ENCODE measurements around the gene MAD2L2. TPM values are rescaled to one million over a fixed set of nuclear protein-coding genes. Genes with fewer than 3 reads are reported as not detected.

Gene MAD2L2
- total RNA-seq, 1 experiment from 2014 or later = 93.8 TPM

- CTCF ChIA-PET = interaction anchor here (1.8 to 3.3 kb wide), 2 partner anchors 9 kb away, joined by 5 to 23 read pairs; partner anchors contain the start of gene FBXO6
- intact Hi-C loops (cut with micrococcal nuclease) = no loop called here
- peak; percentile 76 for TF ChIP-seq ZFX (IDR thresholded peaks at IDR 0.05)
- no peak for TF ChIP-seq EZH2 (IDR thresholded peaks at IDR 0.05)
- H3K79me2 ChIP-seq (ENCODE audit: insufficient read depth, low read length) = peaks cover 16% of the 10 kb centered on the region; the same call in 1 of the 2 replicates
- peak overlapping the region; percentile 72 for H3K9ac ChIP-seq (ENCODE audit: low read length)
- peak overlapping the region; percentile 80 for H3K4me2 ChIP-seq (ENCODE audit: low read length)
- DNase-seq (ENCODE audit: low read depth, low spot score) (no peak), ATAC-seq (peak; percentile 11)
- peak overlapping the region; percentile 53 for H3K27ac ChIP-seq (ENCODE audit: low read depth, low read length)
- no peaks in the 10 kb centered on the region for H3K27me3 ChIP-seq (ENCODE audit: insufficient read depth, low read length)
- H3K4me1 ChIP-seq (ENCODE audit: control insufficient read depth in 1 of 2, insufficient read depth in 2 of 2, low read length in 2 of 2) = peaks cover 28 to 45% of the 10 kb centered on the region in 2 experiments; a peak in 3 of 4 replicates
- no TSS peak for BruUV-seq (replicated peaks)
- H3K9me2 ChIP-seq (ENCODE audit: insufficient read depth) = no peaks in the 10 kb centered on the region
- no peaks in the 10 kb centered on the region for H4K20me1 ChIP-seq (ENCODE audit: insufficient read depth)
- H2AFZ ChIP-seq (ENCODE audit: low read depth, low read length, poor library complexity, severe bottlenecking) = no peak overlapping the region
- H3K4me3 ChIP-seq (replicated peaks in 1 of 2; ENCODE audit: low read depth in 1 of 2, low read length in 2 of 2) = peak overlapping the region; percentile 63 to 80
- H3K9me3 ChIP-seq (ENCODE audit: control insufficient read depth in 1 of 2, insufficient read depth in 1 of 2, low read depth in 1 of 2, low read length in 2 of 2) = no peaks in the 10 kb centered on the region
- RAD21 ChIA-PET (ENCODE audit: low non-redundant PET in 1 of 2, low total read pairs in 2 of 2, uncharacterized antibody in 2 of 2, unreplicated experiment in 2 of 2) = no interaction called here
- peaks cover 14 to 17% of the 10 kb centered on the region in 2 experiments for H3K36me3 ChIP-seq (ENCODE audit: control insufficient read depth in 1 of 2, insufficient read depth in 2 of 2, low read length in 2 of 2)
- POLR2A ChIA-PET = interaction anchor here (0.7 to 2.3 kb wide), 3 partner anchors 9 to 371 kb away, joined by 3 to 11 read pairs (median 3); partner anchors contain the start of gene FBXO6
Measured at GRCh38 chr1:11654939-11655808, 25.8 kb downstream of the MAD2L2 start.

GRCh38 chr1:11654137-11654938 lies 26.6 kb downstream of the MAD2L2 start, which contains the start of the genes FBXO2 and FBXO44:
Gene FBXO2, minus strand, starts transcription at chr1:11654429. Its CDS starts 89 bp downstream, at chr1:11654340.
Gene FBXO44, plus strand, starts transcription at chr1:11654877. Its CDS starts 959 bp downstream, at chr1:11655836.
- no peak within 1 kb of the TSS for H2AFZ ChIP-seq (ENCODE audit: low read depth, low read length, poor library complexity, severe bottlenecking)

More at GRCh38 chr1:11654137-11654938, 26.6 kb downstream of the MAD2L2 start, which contains the start of the genes FBXO2 and FBXO44:
- intact Hi-C loops (cut with micrococcal nuclease) = no loop called here
- DNase-seq (ENCODE audit: low read depth, low spot score) = peak; percentile 26
- no TSS peak for BruUV-seq (replicated peaks)
- peak; percentile 75 for ATAC-seq
- Histone ChIP-seq H3K9me2 (ENCODE audit: insufficient read depth) (no peaks in the 10 kb centered on the region), H4K20me1 (ENCODE audit: insufficient read depth) (no peaks in the 10 kb centered on the region), H3K27me3 (ENCODE audit: insufficient read depth, low read length) (no peaks in the 10 kb centered on the region), H3K9ac (ENCODE audit: low read length) (peak within 1 kb of the TSS; percentile 72), H3K4me3 (replicated peaks in 1 of 2; ENCODE audit: low read depth in 1 of 2, low read length in 2 of 2) (peak within 1 kb of the TSS; percentile 63 to 80), H3K4me2 (ENCODE audit: low read length) (peak within 1 kb of the TSS; percentile 98), H3K4me1 (ENCODE audit: control insufficient read depth in 1 of 2, insufficient read depth in 2 of 2, low read length in 2 of 2) (peaks cover 28 to 53% of the 10 kb centered on the region in 2 experiments; a peak in 3 of 4 replicates), H3K9me3 (ENCODE audit: control insufficient read depth in 1 of 2, insufficient read depth in 1 of 2, low read depth in 1 of 2, low read length in 2 of 2) (no peaks in the 10 kb centered on the region), H3K79me2 (ENCODE audit: insufficient read depth, low read length) (peaks cover 16% of the 10 kb centered on the region; the same call in 1 of the 2 replicates), H3K36me3 (ENCODE audit: control insufficient read depth in 1 of 2, insufficient read depth in 2 of 2, low read length in 2 of 2) (peaks cover 10 to 16% of the 10 kb centered on the region in 2 experiments), H3K27ac (ENCODE audit: low read depth, low read length) (peak within 1 kb of the TSS; percentile 87)
- ChIA-PET RAD21 (ENCODE audit: low non-redundant PET in 1 of 2, low total read pairs in 2 of 2, uncharacterized antibody in 2 of 2, unreplicated experiment in 2 of 2) (no interaction called here), CTCF (interaction anchor here (1.5 to 3.3 kb wide), 3 partner anchors 8 to 68 kb away, joined by 4 to 23 read pairs (median 5); partner anchors contain the start of gene FBXO6), POLR2A (interaction anchor here (0.7 to 2.3 kb wide), 3 partner anchors 10 to 370 kb away, joined by 3 to 11 read pairs (median 5); partner anchors contain the start of gene FBXO6)
- TF ChIP-seq POLR2AphosphoS5 (IDR thresholded peaks at IDR 0.05; ENCODE audit: low read depth, low read length) (peak; percentile 81), EZH2 (IDR thresholded peaks at IDR 0.05) (no peak), ATF3 (IDR thresholded peaks at IDR 0.05) (no peak), EZH2phosphoT487 (IDR thresholded peaks at IDR 0.05; ENCODE audit: borderline replicate concordance) (no peak)

Measured in HCT116 (cell line).